WERI-Rb-1 (cell line): ENCODE results near the gene RSRC1.
"Not testable (repeated sequence)": the region's sequence is repeated elsewhere in the genome, so short reads cannot be mapped to it uniquely, and the experiment has no call there.

Experiments used
- DNase-seq: peaks from one replicate; pipeline ENCODE4 v3.0.0-alpha.2; 2020
- H3K27ac ChIP-seq: fragments of 250-450 bp; sonication (Bioruptor Pico); 2 replicates; pipeline ENCODE4 v1.5.1; 2020; ENCODE audit warnings: mild to moderate bottlenecking, moderate library complexity
- H3K27me3 ChIP-seq: fragments of 250-450 bp; sonication (Bioruptor Pico); 2 replicates; pipeline ENCODE4 v1.5.1; 2021; ENCODE audit warnings: mild to moderate bottlenecking, low read depth, moderate library complexity; ENCODE audit not compliant: insufficient read depth, severe bottlenecking
- H3K36me3 ChIP-seq: fragments of 250-450 bp; sonication (Bioruptor Pico); 2 replicates; pipeline ENCODE4 v1.5.1; 2020; ENCODE audit warnings: mild to moderate bottlenecking, moderate library complexity
- H3K4me3 ChIP-seq: 2 replicates; pipeline ENCODE4 v1.5.1; 2011; ENCODE audit warnings: low read depth, mild to moderate bottlenecking, control low read depth, low read length
- H3K9me3 ChIP-seq: fragments of 250-450 bp; sonication (Bioruptor Pico); 2 replicates; pipeline ENCODE4 v1.5.1; 2021; ENCODE audit warnings: mild to moderate bottlenecking, moderate library complexity; ENCODE audit not compliant: severe bottlenecking
- CTCF ChIP-seq: IDR thresholded peaks from 2 replicates; pipeline ENCODE4 v1.5.1; 2011; ENCODE audit warnings: low read depth, mild to moderate bottlenecking, control low read depth, inconsistent platforms, low read length

Gene RSRC1

GRCh38 chr3:158111861-158112260 lies 2.0 kb downstream of the RSRC1 start:
- no peaks in the 10 kb centered on the region; the same call in 1 of the 2 replicates for H3K36me3 ChIP-seq
- no peaks in the 10 kb centered on the region for H3K9me3 ChIP-seq
- no peak overlapping the region for H3K4me3 ChIP-seq
- no peak overlapping the region for H3K27ac ChIP-seq
- DNase-seq = no peak
- no peak for TF ChIP-seq CTCF
- H3K27me3 ChIP-seq = no peaks in the 10 kb centered on the region

GRCh38 chr3:158113595-158113994 lies 3.7 kb downstream of the RSRC1 start:
- not testable (repeated sequence) for H3K36me3 ChIP-seq, DNase-seq, H3K27me3 ChIP-seq, H3K9me3 ChIP-seq, H3K27ac ChIP-seq, H3K4me3 ChIP-seq

- no peak overlapping the region for H3K4me3 ChIP-seq
- H3K27me3 ChIP-seq = no peaks in the 10 kb centered on the region
- no peak overlapping the region for H3K27ac ChIP-seq
- DNase-seq = no peak
- H3K9me3 ChIP-seq = no peaks in the 10 kb centered on the region
- H3K36me3 ChIP-seq = peaks cover 26% of the 10 kb centered on the region
- no peak for TF ChIP-seq CTCF
Observed at GRCh38 chr3:158120330-158120729, 10.4 kb downstream of the RSRC1 start.

GRCh38 chr3:158121295-158121694 lies 11.4 kb downstream of the RSRC1 start:
- H3K36me3 ChIP-seq = peaks cover 29% of the 10 kb centered on the region
- DNase-seq = no peak
- no peak for TF ChIP-seq CTCF
- H3K27ac ChIP-seq = no peak overlapping the region
- H3K4me3 ChIP-seq = no peak overlapping the region
- no peaks in the 10 kb centered on the region for H3K27me3 ChIP-seq
- H3K9me3 ChIP-seq = no peaks in the 10 kb centered on the region

- H3K27me3 ChIP-seq, H3K4me3 ChIP-seq, DNase-seq, H3K9me3 ChIP-seq, H3K27ac ChIP-seq: not testable (repeated sequence)
- peaks cover 34% of the 10 kb centered on the region for H3K36me3 ChIP-seq
Observed at GRCh38 chr3:158122721-158123120, 12.8 kb downstream of the RSRC1 start.

- H3K4me3 ChIP-seq = no peak overlapping the region
- H3K27ac ChIP-seq = no peak overlapping the region
- no peak for DNase-seq
- peaks cover 28% of the 10 kb centered on the region for H3K36me3 ChIP-seq
- no peaks in the 10 kb centered on the region for H3K27me3 ChIP-seq
- no peak for TF ChIP-seq CTCF
- no peaks in the 10 kb centered on the region for H3K9me3 ChIP-seq
Observed at GRCh38 chr3:158127250-158128219, 17.6 kb downstream of the RSRC1 start.
